MM.1S (cell line): ENCODE measurements around the gene SMCO1.
A peak's percentile ranks its signal among the peaks of the same experiment; 100 is the strongest.
"Not testable (repeated sequence)": the region's sequence is repeated elsewhere in the genome, so short reads cannot be mapped to it uniquely, and the experiment has no call there.

Experiments
- DNase-seq: peaks from one replicate; pipeline ENCODE4 v3.0.0-alpha.2; 2015
- H2AFZ ChIP-seq: fragments of 300-600 bp; sonication (generic); 2 replicates; pipeline ENCODE4 v1.6.0; 2016; ENCODE audit warnings: antibody characterized with exemption, low read length
- H3F3A ChIP-seq: fragments of 300-600 bp; sonication (generic); 2 replicates; pipeline ENCODE4 v1.6.1; 2016; ENCODE audit warnings: mild to moderate bottlenecking, antibody characterized with exemption, low read length, moderate library complexity, mixed read lengths; ENCODE audit not compliant: insufficient read depth
- H3K27ac ChIP-seq: fragments of 300-600 bp; sonication (generic); 2 replicates; pipeline ENCODE4 v1.5.1; 2016; ENCODE audit warnings: mild to moderate bottlenecking, low read length
- H3K27me3 ChIP-seq: fragments of 300-600 bp; sonication (generic); replicated peaks from 2 replicates; pipeline ENCODE4 v1.6.0; 2016; ENCODE audit warnings: low read length; ENCODE audit not compliant: insufficient read depth
- H3K36me3 ChIP-seq: fragments of 300-600 bp; sonication (generic); replicated peaks from 2 replicates; pipeline ENCODE4 v1.6.1; 2016; ENCODE audit warnings: mild to moderate bottlenecking, low read length, mixed read lengths; ENCODE audit not compliant: insufficient read depth
- H3K4me1 ChIP-seq: fragments of 300-600 bp; sonication (generic); 2 replicates; pipeline ENCODE4 v1.6.1; 2016; ENCODE audit warnings: low read length, mixed read lengths
- H3K4me2 ChIP-seq: fragments of 300-600 bp; sonication (generic); 2 replicates; pipeline ENCODE4 v1.6.0; 2016; ENCODE audit warnings: low read depth, low read length
- H3K4me3 ChIP-seq: fragments of 300-600 bp; sonication (generic); 2 replicates; pipeline ENCODE4 v1.5.1; 2016; ENCODE audit warnings: low read length, mixed read lengths
- H3K79me2 ChIP-seq: fragments of 300-600 bp; sonication (generic); 2 replicates; pipeline ENCODE4 v1.6.1; 2016; ENCODE audit warnings: mixed run types, low read length, mixed read lengths
- H3K9ac ChIP-seq: fragments of 300-600 bp; sonication (generic); 2 replicates; pipeline ENCODE4 v1.6.1; 2016; ENCODE audit warnings: low read length, mixed read lengths
- H3K9me2 ChIP-seq: fragments of 300-600 bp; sonication (generic); replicated peaks from 2 replicates; pipeline ENCODE4 v1.6.1; 2016; ENCODE audit warnings: mild to moderate bottlenecking, low read length, mixed read lengths; ENCODE audit not compliant: insufficient read depth
- H3K9me3 ChIP-seq: fragments of 300-600 bp; sonication (generic); replicated peaks from 2 replicates; pipeline ENCODE4 v1.6.1; 2016; ENCODE audit warnings: mild to moderate bottlenecking, low read length, mixed read lengths; ENCODE audit not compliant: insufficient read depth
- H4K20me1 ChIP-seq: fragments of 300-600 bp; sonication (generic); 2 replicates; pipeline ENCODE4 v1.6.1; 2016; ENCODE audit warnings: mild to moderate bottlenecking, low read length, moderate library complexity, mixed read lengths; ENCODE audit not compliant: insufficient read depth
- EZH2 ChIP-seq: fragments of 300-600 bp; sonication (generic); optimal IDR thresholded peaks from 2 replicates; pipeline ENCODE3; 2017; ENCODE audit warnings: low read depth, mild to moderate bottlenecking, antibody characterized with exemption, low read length, mixed read lengths
- EZH2phosphoT487 ChIP-seq: fragments of 300-600 bp; sonication (generic); IDR thresholded peaks from 2 replicates; pipeline ENCODE4 v1.6.1; 2018; ENCODE audit warnings: antibody characterized with exemption, low read length
- TF ChIP-seq, protein P1 (sequence below): fragments of 300-600 bp; sonication (generic); IDR thresholded peaks from 2 replicates; pipeline ENCODE4 v1.5.1; 2016; ENCODE audit warnings: antibody characterized with exemption, low read length, mixed read lengths

SMCO1 gene

DNA sequence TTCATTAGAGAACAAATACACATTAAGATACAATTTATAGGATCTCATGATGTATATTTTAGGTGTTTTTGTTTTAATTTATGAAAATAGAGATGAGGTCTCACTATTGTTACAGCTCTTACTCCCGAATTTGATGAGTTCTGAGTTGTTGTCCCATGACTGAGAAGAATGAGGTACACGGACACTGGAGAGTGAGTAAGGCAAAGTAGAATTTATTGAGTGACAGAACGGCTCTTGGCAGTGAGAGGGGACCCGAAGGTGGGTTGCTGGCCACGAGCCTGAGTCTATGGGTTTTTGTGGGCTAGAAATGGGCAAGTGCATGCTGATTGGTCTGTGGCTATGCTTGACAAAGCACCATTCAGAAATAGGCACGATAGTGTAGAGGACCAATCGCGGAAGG lies 8.5 kb downstream of the SMCO1 start:
- H3K27me3 ChIP-seq = no peaks in the 10 kb centered on the region
- H3K79me2 ChIP-seq = peaks cover 16% of the 10 kb centered on the region
- DNase-seq = no peak
- no peak overlapping the region for H3K4me2 ChIP-seq
- no peak overlapping the region for H3K27ac ChIP-seq
- H3K36me3 ChIP-seq = no peaks in the 10 kb centered on the region
- no peaks in the 10 kb centered on the region for H3K9me2 ChIP-seq
- H3F3A ChIP-seq = peaks cover 29% of the 10 kb centered on the region
- no peak overlapping the region for H2AFZ ChIP-seq
- H3K9me3 ChIP-seq = no peaks in the 10 kb centered on the region
- H4K20me1 ChIP-seq = peaks cover 3% of the 10 kb centered on the region; the same call in 1 of the 2 replicates
- peaks cover 4% of the 10 kb centered on the region; the same call in 1 of the 2 replicates for H3K4me1 ChIP-seq
- H3K4me3 ChIP-seq = no peak overlapping the region
- no peak overlapping the region for H3K9ac ChIP-seq
- TF ChIP-seq EZH2phosphoT487 (no peak), EZH2 (no peak)
- TF ChIP-seq, protein P1, sequence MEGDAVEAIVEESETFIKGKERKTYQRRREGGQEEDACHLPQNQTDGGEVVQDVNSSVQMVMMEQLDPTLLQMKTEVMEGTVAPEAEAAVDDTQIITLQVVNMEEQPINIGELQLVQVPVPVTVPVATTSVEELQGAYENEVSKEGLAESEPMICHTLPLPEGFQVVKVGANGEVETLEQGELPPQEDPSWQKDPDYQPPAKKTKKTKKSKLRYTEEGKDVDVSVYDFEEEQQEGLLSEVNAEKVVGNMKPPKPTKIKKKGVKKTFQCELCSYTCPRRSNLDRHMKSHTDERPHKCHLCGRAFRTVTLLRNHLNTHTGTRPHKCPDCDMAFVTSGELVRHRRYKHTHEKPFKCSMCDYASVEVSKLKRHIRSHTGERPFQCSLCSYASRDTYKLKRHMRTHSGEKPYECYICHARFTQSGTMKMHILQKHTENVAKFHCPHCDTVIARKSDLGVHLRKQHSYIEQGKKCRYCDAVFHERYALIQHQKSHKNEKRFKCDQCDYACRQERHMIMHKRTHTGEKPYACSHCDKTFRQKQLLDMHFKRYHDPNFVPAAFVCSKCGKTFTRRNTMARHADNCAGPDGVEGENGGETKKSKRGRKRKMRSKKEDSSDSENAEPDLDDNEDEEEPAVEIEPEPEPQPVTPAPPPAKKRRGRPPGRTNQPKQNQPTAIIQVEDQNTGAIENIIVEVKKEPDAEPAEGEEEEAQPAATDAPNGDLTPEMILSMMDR = no peak

GRCh38 chr3:196504556-196504955 lies 10.6 kb downstream of the SMCO1 start:
- Histone ChIP-seq H3K9ac (no peak overlapping the region), H3K4me2 (peak overlapping the region; percentile 43; the same call in 1 of the 2 replicates), H3K4me3 (no peak overlapping the region), H3K27ac (peak overlapping the region; percentile 90; the same call in 1 of the 2 replicates), H3K27me3 (no peaks in the 10 kb centered on the region), H3K9me3 (no peaks in the 10 kb centered on the region), H3F3A (peaks cover 38% of the 10 kb centered on the region), H3K4me1 (peaks cover 12% of the 10 kb centered on the region), H3K9me2 (no peaks in the 10 kb centered on the region), H4K20me1 (peaks cover 19% of the 10 kb centered on the region), H2AFZ (0 out of 2 replicates have a peak overlapping the region, but pooled peaks have one; percentile 37), H3K79me2 (peaks cover 37% of the 10 kb centered on the region), H3K36me3 (no peaks in the 10 kb centered on the region)
- no peak for DNase-seq
- TF ChIP-seq, protein P1 = no peak
- TF ChIP-seq EZH2phosphoT487 (no peak), EZH2 (no peak)

DNA sequence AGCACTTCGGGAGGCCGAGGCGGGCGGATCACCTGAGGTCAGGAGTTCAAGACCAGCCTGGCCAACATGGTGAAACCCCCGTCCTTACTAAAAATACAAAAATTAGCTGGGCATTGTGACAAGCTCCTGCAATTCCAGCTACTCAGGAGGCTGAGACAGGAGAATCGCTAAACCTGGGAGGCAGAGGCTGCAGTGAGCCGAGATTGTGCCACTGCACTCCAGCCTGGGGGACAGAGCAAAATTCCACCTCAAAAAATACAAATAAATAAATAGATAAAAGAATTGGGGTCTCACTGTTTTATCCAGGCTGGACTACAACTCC lies 11.1 kb downstream of the SMCO1 start:
- H3K9ac ChIP-seq = peak overlapping the region; percentile 27; the same call in 1 of the 2 replicates
- H3K9me2 ChIP-seq, H3K36me3 ChIP-seq, H3K9me3 ChIP-seq, H3K27me3 ChIP-seq, DNase-seq: not testable (repeated sequence)
- H2AFZ ChIP-seq = 0 out of 2 replicates have a peak overlapping the region, but pooled peaks have one; percentile 37
- H3K4me2 ChIP-seq = peak overlapping the region; percentile 43; the same call in 1 of the 2 replicates
- H3K27ac ChIP-seq = peak overlapping the region; percentile 90; the same call in 1 of the 2 replicates
- peaks cover 23% of the 10 kb centered on the region for H4K20me1 ChIP-seq
- H3K4me3 ChIP-seq = peak overlapping the region; percentile 30; the same call in 1 of the 2 replicates
- peaks cover 43% of the 10 kb centered on the region for H3K79me2 ChIP-seq
- peaks cover 38% of the 10 kb centered on the region for H3F3A ChIP-seq
- H3K4me1 ChIP-seq = peaks cover 16% of the 10 kb centered on the region

GRCh38 chr3:196503196-196504076 lies 11.7 kb downstream of the SMCO1 start, which contains the start of gene RNF168:
RNF168 (minus strand) TSS chr3:196503768; CDS start chr3:196503173, 595 bp downstream.
- peaks cover 49% of the 10 kb centered on the region for H3K79me2 ChIP-seq
- peak within 1 kb of the TSS; percentile 43 for H2AFZ ChIP-seq
- no peaks in the 10 kb centered on the region for H3K27me3 ChIP-seq
- peak within 1 kb of the TSS; percentile 87 for H3K9ac ChIP-seq
- H3K27ac ChIP-seq = peak within 1 kb of the TSS; percentile 90
- no peaks in the 10 kb centered on the region for H3K9me3 ChIP-seq
- H4K20me1 ChIP-seq = peaks cover 26% of the 10 kb centered on the region
- peak within 1 kb of the TSS; percentile 93 for H3K4me2 ChIP-seq
- DNase-seq = peak; percentile 99
- H3K4me1 ChIP-seq = peaks cover 18% of the 10 kb centered on the region
- peaks cover 38% of the 10 kb centered on the region for H3F3A ChIP-seq
- H3K36me3 ChIP-seq = no peaks in the 10 kb centered on the region
- TF ChIP-seq EZH2 (no peak), EZH2phosphoT487 (no peak)
- TF ChIP-seq, protein P1 = no peak
- H3K4me3 ChIP-seq = peak within 1 kb of the TSS; percentile 94
- H3K9me2 ChIP-seq = no peaks in the 10 kb centered on the region
